ENCODE data around the gene PLA2G4B. TPM values are rescaled to one million over a fixed set of nuclear protein-coding genes. Genes with fewer than 3 reads are reported as not detected.

Gene PLA2G4B
- total RNA-seq, 1 donor from 2014 or later, result 13.1 TPM

- Mint-ChIP-seq H3K4me1 (ENCODE audit: low read depth) (peaks cover 11% of the 10 kb centered on the region), H3K36me3 (ENCODE audit: insufficient read depth) (no peaks in the 10 kb centered on the region), H3K4me3 (ENCODE audit: low read depth) (no peak overlapping the region), H3K27ac (no peak overlapping the region), H3K27me3 (peaks cover 16% of the 10 kb centered on the region), H3K9me3 (ENCODE audit: low read depth) (no peaks in the 10 kb centered on the region)
- no peak for TF ChIP-seq CTCF (IDR thresholded peaks at IDR 0.05; ENCODE audit: unreplicated experiment)
- no peak for DNase-seq (ENCODE audit: low spot score, unreplicated experiment)
Measured at GRCh38 chr15:41887161-41887560, 48.5 kb downstream of the PLA2G4B start.

GRCh38 chr15:41887893-41888292 is 49.2 kb downstream of the PLA2G4B start:
- Mint-ChIP-seq H3K27me3 (peaks cover 11% of the 10 kb centered on the region), H3K27ac (no peak overlapping the region), H3K4me1 (ENCODE audit: low read depth) (peaks cover 8% of the 10 kb centered on the region), H3K36me3 (ENCODE audit: insufficient read depth) (no peaks in the 10 kb centered on the region), H3K4me3 (ENCODE audit: low read depth) (no peak overlapping the region), H3K9me3 (ENCODE audit: low read depth) (no peaks in the 10 kb centered on the region)
- no peak for TF ChIP-seq CTCF (IDR thresholded peaks at IDR 0.05; ENCODE audit: unreplicated experiment)
- DNase-seq (ENCODE audit: low spot score, unreplicated experiment), result no peak

- Mint-ChIP-seq H3K9me3 (ENCODE audit: low read depth) (no peaks in the 10 kb centered on the region), H3K4me3 (ENCODE audit: low read depth) (no peak overlapping the region), H3K36me3 (ENCODE audit: insufficient read depth) (no peaks in the 10 kb centered on the region), H3K27ac (no peak overlapping the region), H3K4me1 (ENCODE audit: low read depth) (peaks cover 10% of the 10 kb centered on the region), H3K27me3 (peaks cover 7% of the 10 kb centered on the region)
- TF ChIP-seq CTCF (IDR thresholded peaks at IDR 0.05; ENCODE audit: unreplicated experiment), result no peak
- no peak for DNase-seq (ENCODE audit: low spot score, unreplicated experiment)
Measured at GRCh38 chr15:41888662-41889253, 50.1 kb downstream of the PLA2G4B start.

- Mint-ChIP-seq H3K36me3 (ENCODE audit: insufficient read depth) (no peaks in the 10 kb centered on the region), H3K27ac (no peak overlapping the region), H3K4me3 (ENCODE audit: low read depth) (no peak overlapping the region), H3K9me3 (ENCODE audit: low read depth) (no peaks in the 10 kb centered on the region), H3K4me1 (ENCODE audit: low read depth) (peaks cover 10% of the 10 kb centered on the region), H3K27me3 (no peaks in the 10 kb centered on the region)
- DNase-seq (ENCODE audit: low spot score, unreplicated experiment), result no peak
- TF ChIP-seq CTCF (IDR thresholded peaks at IDR 0.05; ENCODE audit: unreplicated experiment), result no peak
Measured at GRCh38 chr15:41890050-41890690, 51.5 kb downstream of the PLA2G4B start.

- Mint-ChIP-seq H3K4me1 (ENCODE audit: low read depth) (peaks cover 11% of the 10 kb centered on the region), H3K27me3 (no peaks in the 10 kb centered on the region), H3K4me3 (ENCODE audit: low read depth) (no peak overlapping the region), H3K27ac (no peak overlapping the region), H3K9me3 (ENCODE audit: low read depth) (no peaks in the 10 kb centered on the region), H3K36me3 (ENCODE audit: insufficient read depth) (no peaks in the 10 kb centered on the region)
- DNase-seq (ENCODE audit: low spot score, unreplicated experiment), result no peak
- TF ChIP-seq CTCF (IDR thresholded peaks at IDR 0.05; ENCODE audit: unreplicated experiment), result no peak
Measured at GRCh38 chr15:41891226-41891625, 52.6 kb downstream of the PLA2G4B start.
